Measurements from ENCODE around the gene NNMT. TPM values are rescaled to one million over a fixed set of nuclear protein-coding genes. Genes with fewer than 3 reads are reported as not detected.

NNMT gene
- total RNA-seq, 5 donors from 2014 or later (not counting 1 experiment from before 2014, with no cell fraction given), result 0.41 TPM; not detected in 4

DNA sequence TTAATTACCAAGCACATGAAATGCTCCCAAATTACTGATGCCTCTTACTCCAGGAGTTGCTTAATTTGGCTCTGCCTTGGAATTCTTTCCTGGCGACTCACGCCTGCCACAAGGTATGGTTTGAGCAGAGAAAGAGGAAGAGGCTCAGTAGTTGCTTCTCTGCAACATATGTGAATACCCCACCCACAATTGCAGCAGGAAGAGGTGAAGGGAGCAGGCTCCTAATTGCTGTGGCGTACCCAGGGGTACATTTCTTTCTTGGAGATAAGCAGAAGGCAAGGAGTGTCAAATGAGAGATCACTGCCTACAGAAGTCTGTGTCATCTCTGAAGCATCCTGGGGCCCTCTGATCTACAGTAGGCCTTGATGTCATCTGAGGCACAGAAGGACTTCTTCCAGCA lies 10.6 kb upstream of the NNMT start:
- no peak overlapping the region for H3K4me3 ChIP-seq (ENCODE audit: control insufficient read depth in 1 of 2, extremely low read depth in 1 of 2, low read length in 1 of 2)
- no peak overlapping the region for H3K27ac ChIP-seq (ENCODE audit: low read length)
- ChIA-PET POLR2A (no interaction called here), CTCF (no interaction called here)
- peaks cover 2 to 4% of the 10 kb centered on the region in 2 experiments for H3K27me3 ChIP-seq (replicated peaks in 1 of 2; ENCODE audit: control insufficient read depth in 2 of 2, extremely low read depth in 1 of 2, insufficient read depth in 2 of 2, low read length in 1 of 2)
- no peaks in the 10 kb centered on the region for H3K9me3 ChIP-seq
- no peak overlapping the region for H3K27ac Mint-ChIP-seq
- DNase-seq, result no peak
- H3K4me1 Mint-ChIP-seq, result no peaks in the 10 kb centered on the region
- ATAC-seq (replicated peaks in 1 of 4), result no peak
- H3K9me3 Mint-ChIP-seq, result no peaks in the 10 kb centered on the region
- no peaks in the 10 kb centered on the region for H3K36me3 Mint-ChIP-seq
- no peak overlapping the region for H3K4me3 Mint-ChIP-seq
- WGBS (ENCODE audit: insufficient coverage), result 83% methylated on average over 1 of the region's 3 CpGs
- H3K27me3 Mint-ChIP-seq, result peaks cover 0 to 1% of the 10 kb centered on the region in 2 donors
- H3K36me3 ChIP-seq (ENCODE audit: control insufficient read depth in 2 of 2, extremely low read depth in 1 of 2, insufficient read depth in 1 of 2, low read length in 1 of 2), result no peaks in the 10 kb centered on the region
- no peaks in the 10 kb centered on the region for H3K4me1 ChIP-seq (ENCODE audit: control insufficient read depth in 1 of 2, extremely low read depth in 1 of 2, insufficient read depth in 2 of 2, low read length in 2 of 2)

DNA sequence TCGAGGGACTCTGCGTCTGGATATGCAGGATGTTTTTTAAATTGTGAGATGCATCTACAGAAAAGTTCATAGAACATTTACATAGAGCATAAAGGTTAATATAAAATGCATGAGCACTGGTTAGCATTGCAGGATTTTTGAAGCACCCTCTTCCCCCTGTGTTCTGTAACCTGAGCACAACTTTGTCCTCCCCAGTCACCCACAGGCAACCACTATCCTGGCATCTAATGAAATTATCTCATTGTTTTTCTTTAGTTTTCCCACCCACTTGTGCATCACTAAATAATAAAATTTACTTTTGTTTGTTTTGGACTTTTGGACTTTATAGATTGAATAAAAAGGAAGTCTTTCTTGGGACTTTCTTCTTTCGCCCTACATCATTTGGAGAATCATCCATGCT lies 10.0 kb upstream of the NNMT start:
- Mint-ChIP-seq H3K9me3 (no peaks in the 10 kb centered on the region), H3K4me3 (no peak overlapping the region), H3K27me3 (peaks cover 0 to 5% of the 10 kb centered on the region in 2 donors), H3K27ac (no peak overlapping the region), H3K36me3 (no peaks in the 10 kb centered on the region), H3K4me1 (no peaks in the 10 kb centered on the region)
- no CpG with 5 or more reads among the region's 3 CpGs for WGBS (ENCODE audit: insufficient coverage)
- Histone ChIP-seq H3K36me3 (ENCODE audit: control insufficient read depth in 2 of 2, extremely low read depth in 1 of 2, insufficient read depth in 1 of 2, low read length in 1 of 2) (no peaks in the 10 kb centered on the region), H3K27me3 (replicated peaks in 1 of 2; ENCODE audit: control insufficient read depth in 2 of 2, extremely low read depth in 1 of 2, insufficient read depth in 2 of 2, low read length in 1 of 2) (peaks cover 0 to 2% of the 10 kb centered on the region in 2 experiments), H3K4me3 (ENCODE audit: control insufficient read depth in 1 of 2, extremely low read depth in 1 of 2, low read length in 1 of 2) (no peak overlapping the region), H3K4me1 (ENCODE audit: control insufficient read depth in 1 of 2, extremely low read depth in 1 of 2, insufficient read depth in 2 of 2, low read length in 2 of 2) (no peaks in the 10 kb centered on the region), H3K9me3 (no peaks in the 10 kb centered on the region), H3K27ac (ENCODE audit: low read length) (no peak overlapping the region)
- no peak for ATAC-seq (replicated peaks in 1 of 4)
- CTCF ChIA-PET, result no interaction called here
- DNase-seq, result no peak
- POLR2A ChIA-PET, result no interaction called here

DNA sequence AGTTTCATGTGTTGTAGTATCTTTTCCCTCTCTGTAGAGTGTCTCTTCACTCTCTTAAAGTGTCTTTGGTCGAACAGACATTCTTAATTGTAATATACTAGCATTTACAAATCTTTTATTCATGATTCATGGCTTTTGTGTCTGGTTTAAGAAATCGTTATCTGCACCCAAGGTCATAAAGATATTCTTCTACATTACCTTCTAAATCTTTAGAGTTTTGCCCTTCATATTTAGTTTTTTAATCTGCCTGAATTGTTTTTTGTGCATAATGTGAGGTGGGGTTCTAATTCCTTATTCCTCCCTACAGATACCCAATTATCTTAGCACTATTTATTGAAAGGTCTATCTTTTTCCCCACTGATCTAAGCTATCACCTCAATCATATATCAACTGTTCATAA lies 9.0 kb upstream of the NNMT start:
- H3K36me3 Mint-ChIP-seq, result no peaks in the 10 kb centered on the region

DNA sequence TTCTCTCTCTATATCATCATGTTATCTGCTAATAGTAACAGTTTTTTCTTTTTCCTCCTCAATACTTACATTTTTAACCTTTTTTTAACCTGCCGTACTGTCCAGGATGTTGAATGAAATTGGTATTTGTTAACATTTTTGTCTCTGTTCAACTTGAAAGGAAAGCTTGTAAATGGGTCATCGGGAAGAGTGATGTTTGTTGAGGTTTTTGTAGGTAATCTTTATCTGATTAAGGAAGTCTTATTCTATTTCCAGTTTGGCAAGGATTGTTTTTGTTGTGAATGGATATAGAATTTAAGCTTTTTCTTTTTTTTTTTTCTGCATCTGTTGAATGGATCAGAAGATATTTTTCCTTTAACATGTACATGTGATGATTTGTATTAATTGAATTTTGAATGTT lies 8.1 kb upstream of the NNMT start:
- no peaks in the 10 kb centered on the region for H3K9me3 ChIP-seq
- no peaks in the 10 kb centered on the region for H3K36me3 ChIP-seq (ENCODE audit: control insufficient read depth in 2 of 2, extremely low read depth in 1 of 2, insufficient read depth in 1 of 2, low read length in 1 of 2)
- ATAC-seq (replicated peaks in 1 of 4) (no peak), DNase-seq (no peak)
- Mint-ChIP-seq H3K9me3 (no peaks in the 10 kb centered on the region), H3K4me1 (peaks cover 0 to 5% (median 3%) of the 10 kb centered on the region in 3 donors), H3K27ac (no peak overlapping the region), H3K27me3 (peaks cover 0 to 5% of the 10 kb centered on the region in 2 donors), H3K4me3 (no peak overlapping the region), H3K36me3 (no peaks in the 10 kb centered on the region)
- H3K27ac ChIP-seq (ENCODE audit: low read length), result no peak overlapping the region
- H3K4me1 ChIP-seq (ENCODE audit: control insufficient read depth in 1 of 2, extremely low read depth in 1 of 2, insufficient read depth in 2 of 2, low read length in 2 of 2), result no peaks in the 10 kb centered on the region
- CTCF ChIA-PET, result interaction anchor here (1.0 to 1.1 kb wide), 2 partner anchors 252 to 291 kb away, joined by 3 to 5 read pairs; no protein-coding TSS in a partner anchor
- POLR2A ChIA-PET, result interaction anchor here in 1 of 2 donors (0.6 kb wide), 1 partner anchor 51 kb away, joined by 3 read pairs; no protein-coding TSS in a partner anchor
- peaks cover 0 to 2% of the 10 kb centered on the region in 2 experiments for H3K27me3 ChIP-seq (replicated peaks in 1 of 2; ENCODE audit: control insufficient read depth in 2 of 2, extremely low read depth in 1 of 2, insufficient read depth in 2 of 2, low read length in 1 of 2)
- no peak overlapping the region for H3K4me3 ChIP-seq (ENCODE audit: control insufficient read depth in 1 of 2, extremely low read depth in 1 of 2, low read length in 1 of 2)
- WGBS (ENCODE audit: insufficient coverage), result no CpG with 5 or more reads among the region's 2 CpGs

More for the DNA sequence above, 9.0 kb upstream of the NNMT start:
- ChIA-PET CTCF (interaction anchor here (0.6 to 1.1 kb wide), 3 partner anchors 251 to 490 kb away, joined by 3 to 5 read pairs (median 4); no protein-coding TSS in a partner anchor), POLR2A (no interaction called here)
- H3K9me3 Mint-ChIP-seq, result no peaks in the 10 kb centered on the region
- H3K27ac Mint-ChIP-seq, result no peak overlapping the region
- H3K27ac ChIP-seq (ENCODE audit: low read length), result no peak overlapping the region
- no peak for DNase-seq
- H3K4me1 ChIP-seq (ENCODE audit: control insufficient read depth in 1 of 2, extremely low read depth in 1 of 2, insufficient read depth in 2 of 2, low read length in 2 of 2), result no peaks in the 10 kb centered on the region
- no peak overlapping the region for H3K4me3 ChIP-seq (ENCODE audit: control insufficient read depth in 1 of 2, extremely low read depth in 1 of 2, low read length in 1 of 2)
- H3K4me1 Mint-ChIP-seq, result peaks cover 0 to 5% (median 3%) of the 10 kb centered on the region in 3 donors
- H3K36me3 ChIP-seq (ENCODE audit: control insufficient read depth in 2 of 2, extremely low read depth in 1 of 2, insufficient read depth in 1 of 2, low read length in 1 of 2), result no peaks in the 10 kb centered on the region
- H3K4me3 Mint-ChIP-seq, result no peak overlapping the region
- no CpG with 5 or more reads among the region's 2 CpGs for WGBS (ENCODE audit: insufficient coverage)
- no peak for ATAC-seq (replicated peaks in 1 of 4)
- H3K9me3 ChIP-seq, result no peaks in the 10 kb centered on the region
- peaks cover 0 to 2% of the 10 kb centered on the region in 2 experiments for H3K27me3 ChIP-seq (replicated peaks in 1 of 2; ENCODE audit: control insufficient read depth in 2 of 2, extremely low read depth in 1 of 2, insufficient read depth in 2 of 2, low read length in 1 of 2)
- peaks cover 0 to 5% of the 10 kb centered on the region in 2 donors for H3K27me3 Mint-ChIP-seq

DNA sequence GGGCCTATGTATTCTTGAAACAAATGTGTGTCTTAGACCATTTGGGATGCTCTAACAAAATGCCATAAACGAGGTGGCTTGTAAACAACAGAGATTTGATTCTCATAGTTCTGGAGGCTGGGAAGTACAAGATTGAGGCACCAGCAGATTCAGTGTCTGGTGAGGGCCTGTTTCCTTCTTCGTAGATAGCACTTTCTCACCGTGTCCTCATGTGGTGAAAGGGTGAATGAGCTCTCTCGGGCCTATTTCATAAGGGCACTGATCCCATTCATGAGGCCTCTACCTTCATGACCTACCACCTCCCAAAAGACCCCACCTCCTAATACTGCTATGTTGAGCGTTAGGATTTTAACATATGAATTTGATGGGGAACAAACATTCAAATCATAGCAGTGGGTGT lies 6.4 kb upstream of the NNMT start:
- 43% methylated on average over 1 of the region's 5 CpGs for WGBS (ENCODE audit: insufficient coverage)
- no peak for ATAC-seq (replicated peaks in 1 of 4)
- Histone ChIP-seq H3K36me3 (ENCODE audit: control insufficient read depth in 2 of 2, extremely low read depth in 1 of 2, insufficient read depth in 1 of 2, low read length in 1 of 2) (no peaks in the 10 kb centered on the region), H3K9me3 (no peaks in the 10 kb centered on the region), H3K27ac (ENCODE audit: low read length) (no peak overlapping the region), H3K4me3 (ENCODE audit: control insufficient read depth in 1 of 2, extremely low read depth in 1 of 2, low read length in 1 of 2) (no peak overlapping the region), H3K27me3 (replicated peaks in 1 of 2; ENCODE audit: control insufficient read depth in 2 of 2, extremely low read depth in 1 of 2, insufficient read depth in 2 of 2, low read length in 1 of 2) (peaks cover 0 to 2% of the 10 kb centered on the region in 2 experiments), H3K4me1 (ENCODE audit: control insufficient read depth in 1 of 2, extremely low read depth in 1 of 2, insufficient read depth in 2 of 2, low read length in 2 of 2) (no peaks in the 10 kb centered on the region)
- Mint-ChIP-seq H3K4me3 (no peak overlapping the region), H3K27ac (no peak overlapping the region), H3K9me3 (no peaks in the 10 kb centered on the region), H3K4me1 (peaks cover 0 to 5% (median 3%) of the 10 kb centered on the region in 3 donors), H3K36me3 (no peaks in the 10 kb centered on the region), H3K27me3 (peaks cover 5% of the 10 kb centered on the region in 2 donors)
- ChIA-PET POLR2A (no interaction called here), CTCF (no interaction called here)
- DNase-seq, result no peak

DNA sequence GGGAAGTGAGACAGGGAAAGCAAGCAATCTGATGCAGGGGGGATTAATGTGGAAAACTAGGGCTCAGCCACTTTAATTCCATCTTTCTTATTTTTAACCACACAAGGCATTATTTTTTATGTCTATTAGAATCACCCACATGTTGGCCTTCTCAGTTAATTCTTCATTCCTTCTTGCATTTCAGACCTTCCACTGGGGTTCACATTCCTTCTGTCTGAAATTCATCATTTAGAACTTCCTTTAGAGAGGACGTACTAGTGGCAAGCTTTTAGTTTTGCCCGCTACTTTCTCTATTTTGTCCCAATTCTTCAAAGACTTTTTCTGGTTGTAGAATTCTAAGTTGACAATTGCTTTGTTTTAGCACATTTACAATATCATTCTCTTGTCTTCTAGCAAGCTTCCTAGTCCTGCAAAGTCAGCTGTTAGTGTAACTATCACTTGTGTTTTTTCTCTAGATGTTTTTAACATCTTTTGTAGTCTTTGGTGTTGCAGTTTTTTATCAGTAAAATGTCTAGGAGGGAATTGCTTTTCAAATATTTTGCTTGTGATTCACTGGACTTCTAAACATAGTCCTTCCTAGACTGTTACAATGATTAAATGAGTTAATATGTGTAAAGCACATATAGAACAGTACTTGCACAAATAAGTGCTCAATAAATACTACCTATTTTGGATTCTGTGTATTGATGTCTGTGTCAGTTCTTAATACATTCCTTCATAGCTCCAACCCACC lies 5.5 kb upstream of the NNMT start:
- CTCF ChIA-PET, result interaction anchor here in 1 of 2 donors (0.6 kb wide), 1 partner anchor 13 kb away, joined by 3 read pairs; no protein-coding TSS in a partner anchor

More for the DNA sequence above, 5.5 kb upstream of the NNMT start:
- POLR2A ChIA-PET, result no interaction called here
- Mint-ChIP-seq H3K9me3 (no peaks in the 10 kb centered on the region), H3K27me3 (peaks cover 5% of the 10 kb centered on the region in 2 donors), H3K4me1 (peaks cover 0 to 5% (median 3%) of the 10 kb centered on the region in 3 donors), H3K36me3 (no peaks in the 10 kb centered on the region), H3K4me3 (no peak overlapping the region), H3K27ac (no peak overlapping the region)
- Histone ChIP-seq H3K4me1 (ENCODE audit: control insufficient read depth in 1 of 2, extremely low read depth in 1 of 2, insufficient read depth in 2 of 2, low read length in 2 of 2) (no peaks in the 10 kb centered on the region), H3K27ac (ENCODE audit: low read length) (no peak overlapping the region), H3K9me3 (no peaks in the 10 kb centered on the region), H3K36me3 (ENCODE audit: control insufficient read depth in 2 of 2, extremely low read depth in 1 of 2, insufficient read depth in 1 of 2, low read length in 1 of 2) (no peaks in the 10 kb centered on the region), H3K4me3 (ENCODE audit: control insufficient read depth in 1 of 2, extremely low read depth in 1 of 2, low read length in 1 of 2) (no peak overlapping the region), H3K27me3 (replicated peaks in 1 of 2; ENCODE audit: control insufficient read depth in 2 of 2, extremely low read depth in 1 of 2, insufficient read depth in 2 of 2, low read length in 1 of 2) (peaks cover 2% of the 10 kb centered on the region in 2 experiments)
- DNase-seq, result no peak
- WGBS (ENCODE audit: insufficient coverage), result no CpG with 5 or more reads among the region's 2 CpGs
- no peak for ATAC-seq (replicated peaks in 1 of 4)

Data from T-cell (primary cell).